HG02588 (cell line): Measurements from ENCODE around the gene TSPYL6.
A peak's percentile ranks its signal among the peaks of the same experiment; 100 is the strongest.
"Not testable (repeated sequence)": the region's sequence is repeated elsewhere in the genome, so short reads cannot be mapped to it uniquely, and the experiment has no call there.

Source experiments
- ATAC-seq: cut with Tn5 transposase; IDR thresholded peaks from one replicate; pipeline ENCODE4 v1.9.1; 2021; ENCODE audit warnings: mild to moderate bottlenecking, moderate library complexity; ENCODE audit not compliant: unreplicated experiment

Gene TSPYL6

DNA sequence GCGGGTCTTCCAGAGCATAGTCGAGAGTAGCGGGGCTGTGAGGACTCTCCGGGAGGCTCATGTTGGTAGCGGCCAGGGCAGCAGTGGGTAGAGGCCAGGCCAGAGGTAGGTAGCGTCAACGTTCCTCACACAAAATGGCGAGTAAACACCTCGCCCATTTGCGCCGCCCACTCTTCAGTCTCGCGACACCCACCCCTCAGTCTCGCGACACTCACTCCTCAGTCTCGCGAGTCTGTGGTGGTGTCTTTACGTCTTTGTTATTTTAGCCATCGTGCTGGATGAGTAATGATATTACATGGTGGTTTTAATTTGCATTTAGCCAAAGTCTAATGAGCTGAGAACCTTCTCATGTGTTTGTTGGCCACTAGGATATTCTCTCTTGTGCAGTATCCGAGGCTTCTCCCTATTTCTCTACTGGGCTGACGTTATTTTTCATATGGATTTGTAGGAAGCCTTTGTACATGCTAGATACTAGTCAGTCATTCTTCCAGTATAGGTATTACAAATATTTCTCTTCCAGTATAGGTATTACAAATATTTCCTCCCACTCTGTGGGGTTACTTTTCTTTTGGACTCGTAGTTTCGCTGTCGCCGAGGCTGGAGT is at the start of gene TSPYL6:
Gene TSPYL6 (minus strand): TSS at position 139 of the 604 bp plus-strand sequence. CDS start 78 bp downstream, at position 61.
- no peak for ATAC-seq

DNA sequence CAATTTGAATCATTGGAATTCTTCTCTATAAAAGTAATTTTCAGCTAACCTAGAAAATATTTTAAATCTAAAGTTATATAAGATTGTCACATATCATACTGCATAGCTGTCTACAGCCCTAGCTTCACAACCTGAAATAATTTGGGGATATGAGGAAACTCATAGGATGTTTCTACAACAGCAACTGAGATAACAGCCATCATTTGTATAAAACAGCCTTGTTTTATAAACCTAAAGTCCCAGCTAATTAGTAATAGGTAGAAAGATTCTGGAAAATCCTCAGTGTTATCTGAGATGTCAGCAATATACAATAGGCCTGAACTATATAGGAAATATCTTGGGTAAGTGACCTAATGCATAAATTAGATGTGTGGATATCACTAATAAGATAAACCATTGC is 47.6 kb upstream of the TSPYL6 start:
- no peak for ATAC-seq

DNA sequence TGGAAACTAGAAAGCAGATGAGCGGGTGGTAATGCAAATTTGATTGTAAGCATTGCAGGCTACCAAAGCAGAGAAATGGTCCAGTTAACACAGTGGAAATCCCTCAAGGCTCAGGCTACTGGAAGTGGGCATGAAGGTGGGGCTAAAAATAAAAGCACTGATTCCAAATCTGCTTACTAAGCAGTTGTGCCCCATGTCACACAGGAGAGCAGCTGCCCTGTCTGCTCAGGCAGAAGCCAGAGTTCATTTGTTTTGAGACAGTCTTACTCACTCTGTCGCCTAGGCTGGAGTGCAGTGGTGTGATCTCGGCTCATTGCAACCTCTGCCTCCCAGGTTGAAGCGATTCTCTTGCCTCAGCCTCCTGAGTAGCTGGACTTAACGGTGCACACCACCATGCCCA is 42.5 kb upstream of the TSPYL6 start:
- no peak for ATAC-seq

DNA sequence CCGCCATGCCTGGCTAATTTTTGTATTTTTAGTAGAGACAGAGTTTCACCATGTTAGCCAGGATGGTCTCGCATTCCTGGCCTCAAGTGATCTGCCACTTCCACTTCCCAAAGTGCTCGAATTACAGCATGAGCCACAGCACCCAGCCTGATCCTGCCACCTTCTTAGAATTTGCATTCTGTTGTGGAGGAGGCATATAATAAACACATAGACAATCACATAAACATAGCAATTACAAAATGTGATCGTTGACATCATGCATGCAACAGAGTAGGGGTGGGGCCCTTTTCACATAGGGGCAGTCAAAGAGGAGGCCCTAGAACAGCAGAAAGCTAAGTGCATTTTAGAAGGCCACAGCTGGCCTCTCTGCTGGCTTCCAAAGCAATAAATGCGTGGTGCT is 39.9 kb upstream of the TSPYL6 start:
- ATAC-seq, result no peak

DNA sequence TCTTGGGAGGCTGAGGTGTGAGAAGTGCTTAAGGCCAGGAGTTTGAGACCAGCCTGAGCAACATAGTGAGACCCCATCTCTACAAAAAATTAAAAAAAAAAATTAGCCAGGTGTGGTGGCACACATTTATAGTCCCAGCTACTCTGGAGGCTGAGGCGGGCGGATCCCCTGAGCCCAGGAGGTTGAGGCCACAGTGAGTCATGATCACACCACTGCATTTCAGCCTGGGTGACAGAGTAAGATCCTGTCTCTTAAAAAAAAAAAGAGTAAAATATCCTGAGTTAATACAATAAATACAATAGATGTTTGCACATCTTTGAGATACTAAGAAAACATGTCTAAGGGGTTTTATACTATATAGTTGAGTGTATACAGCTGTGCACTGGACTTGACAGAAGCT is 38.6 kb upstream of the TSPYL6 start:
- ATAC-seq, result not testable (repeated sequence)

DNA sequence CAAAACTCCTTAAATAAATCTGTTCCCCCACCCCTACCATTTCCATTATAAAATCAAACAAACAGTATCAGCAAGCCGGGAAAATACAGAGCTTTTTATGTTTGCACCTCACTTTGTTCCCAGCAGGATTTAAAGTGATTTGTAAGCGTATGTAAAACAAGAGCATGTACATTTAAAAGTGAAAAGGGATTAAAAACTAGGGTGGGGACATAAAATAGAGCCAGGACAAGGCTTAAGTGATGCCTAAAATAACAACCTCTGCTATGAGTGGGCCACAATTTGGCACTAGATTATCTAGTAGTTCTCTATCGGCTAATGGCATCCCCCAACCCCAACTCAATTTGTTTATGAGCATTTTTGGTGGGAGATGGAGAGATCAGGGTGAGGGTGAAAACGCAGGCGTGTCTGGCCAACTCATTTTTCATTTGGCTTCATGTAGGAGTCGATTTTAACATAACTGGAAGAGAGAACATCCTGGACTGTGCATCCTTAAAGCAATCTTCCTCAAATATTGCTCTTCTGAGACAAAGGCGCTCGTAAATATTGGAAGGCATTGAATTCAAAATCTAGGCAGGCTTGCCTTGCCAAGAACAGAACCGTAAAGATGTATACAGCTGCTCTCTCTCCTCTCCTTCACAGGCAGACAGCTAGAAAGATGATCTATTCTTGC is 34.5 kb upstream of the TSPYL6 start:
- no peak for ATAC-seq

DNA sequence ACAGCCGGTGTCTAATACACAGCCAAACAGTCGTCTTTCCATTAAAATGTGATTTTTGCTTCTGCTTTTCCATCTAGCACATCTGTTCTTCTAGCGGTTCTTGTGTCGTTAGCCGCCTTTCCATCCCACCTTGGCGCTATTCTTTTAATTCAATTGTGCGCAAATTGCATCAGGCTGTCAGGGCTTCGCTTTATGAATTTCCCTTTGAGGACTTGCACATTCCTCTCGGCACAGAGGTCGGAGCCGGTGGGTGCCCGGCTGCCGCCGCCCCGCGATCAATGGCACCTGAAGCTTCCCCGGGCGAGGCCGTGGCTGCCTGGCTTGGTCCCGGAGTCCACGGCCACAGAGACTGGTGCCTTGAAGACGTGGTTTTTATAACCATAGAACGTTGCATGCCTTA is 33.9 kb upstream of the TSPYL6 start:
- no peak for ATAC-seq

DNA sequence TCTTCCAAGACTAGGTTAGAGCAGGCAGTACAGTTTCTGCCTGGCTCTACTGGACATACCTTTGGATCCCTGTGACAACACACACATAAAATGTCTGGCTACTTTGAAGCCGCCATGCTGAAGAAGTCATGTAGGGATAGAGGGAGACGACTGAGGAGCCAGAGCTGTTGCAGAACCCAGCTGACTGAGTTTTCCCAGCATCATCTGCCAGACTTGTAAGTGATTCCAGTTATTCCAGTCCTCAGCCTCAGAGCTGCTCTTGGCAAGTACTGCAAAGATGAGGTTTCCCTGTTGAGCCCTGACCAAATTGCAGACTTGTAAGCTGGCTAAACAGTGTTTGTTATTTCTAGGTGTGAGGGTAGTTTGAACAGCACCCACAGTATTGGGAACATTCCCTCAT is 31.5 kb upstream of the TSPYL6 start:
- no peak for ATAC-seq

DNA sequence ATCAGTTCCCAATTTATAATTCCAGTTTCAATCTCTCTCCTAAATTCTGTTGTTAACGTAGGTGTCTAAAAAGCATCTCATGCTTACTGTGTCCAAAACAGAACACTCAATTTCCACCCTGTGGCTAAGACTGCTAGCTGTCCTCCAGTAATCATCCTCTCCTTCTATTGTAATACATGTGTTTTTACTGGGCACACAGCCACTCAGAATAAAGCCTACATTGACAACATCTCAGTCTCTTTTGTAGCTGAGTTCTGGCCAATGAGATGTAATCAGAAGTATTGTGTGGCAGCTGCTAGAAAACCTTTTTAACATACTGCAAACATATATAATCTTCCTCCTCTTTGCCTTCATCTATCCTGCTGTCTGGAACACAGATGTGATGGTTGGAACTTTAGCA is 29.4 kb upstream of the TSPYL6 start:
- no peak for ATAC-seq

DNA sequence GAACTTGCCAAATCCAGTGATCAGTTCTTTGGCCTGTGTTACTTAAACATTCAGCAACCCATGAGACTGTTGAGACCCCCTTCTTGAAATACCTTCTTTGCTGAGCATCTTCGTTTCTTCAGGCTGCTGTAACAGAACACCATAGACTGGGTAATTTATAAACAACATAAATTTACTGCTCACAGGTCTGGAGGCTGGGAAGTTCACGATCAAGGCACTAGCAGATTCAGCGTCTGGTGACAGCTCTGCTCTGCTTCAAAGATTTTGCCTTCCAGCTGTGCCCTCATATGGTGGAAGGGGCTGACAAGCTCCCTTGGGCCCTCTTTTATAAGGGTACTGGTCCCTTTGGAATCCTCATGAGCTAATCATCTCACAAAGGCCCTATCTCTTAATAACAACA is 28.8 kb upstream of the TSPYL6 start:
- no peak for ATAC-seq

DNA sequence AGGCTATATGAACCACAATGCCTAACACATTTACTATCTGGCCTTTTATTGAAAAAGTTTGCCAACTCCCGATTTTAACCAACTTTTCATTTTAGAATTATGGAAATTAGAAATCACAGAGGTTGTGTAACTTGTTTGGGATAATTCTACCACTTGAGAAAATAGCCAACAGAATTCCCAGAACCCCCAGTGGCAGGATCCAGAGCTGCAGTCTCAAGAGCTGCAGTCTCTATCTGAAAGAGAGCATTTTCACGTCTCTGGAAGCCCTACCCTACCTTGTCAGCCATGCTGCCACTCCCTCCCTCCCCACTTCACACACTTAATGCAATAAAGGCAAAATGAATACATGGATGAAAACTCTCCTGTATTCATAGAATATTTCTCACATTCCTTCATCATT is 23.4 kb upstream of the TSPYL6 start:
- no peak for ATAC-seq

DNA sequence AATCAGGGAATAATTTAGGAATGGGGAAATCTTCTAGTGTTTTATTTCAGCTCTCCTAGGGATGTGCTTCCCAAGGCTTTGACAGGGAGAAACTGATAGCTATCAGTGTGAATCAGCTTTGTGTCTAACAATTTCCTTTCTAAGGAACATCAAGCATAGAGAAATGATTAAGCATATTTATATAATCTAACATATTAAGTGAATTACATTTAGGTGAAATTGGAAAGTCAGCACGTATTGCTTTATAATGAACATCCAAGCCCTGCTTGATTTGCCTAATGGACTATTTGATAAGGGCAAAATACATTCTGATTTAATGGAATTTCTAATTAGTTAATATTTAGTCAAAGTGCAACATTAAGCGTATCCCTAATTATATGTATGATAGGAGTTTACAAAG is 19.5 kb upstream of the TSPYL6 start:
- no peak for ATAC-seq

DNA sequence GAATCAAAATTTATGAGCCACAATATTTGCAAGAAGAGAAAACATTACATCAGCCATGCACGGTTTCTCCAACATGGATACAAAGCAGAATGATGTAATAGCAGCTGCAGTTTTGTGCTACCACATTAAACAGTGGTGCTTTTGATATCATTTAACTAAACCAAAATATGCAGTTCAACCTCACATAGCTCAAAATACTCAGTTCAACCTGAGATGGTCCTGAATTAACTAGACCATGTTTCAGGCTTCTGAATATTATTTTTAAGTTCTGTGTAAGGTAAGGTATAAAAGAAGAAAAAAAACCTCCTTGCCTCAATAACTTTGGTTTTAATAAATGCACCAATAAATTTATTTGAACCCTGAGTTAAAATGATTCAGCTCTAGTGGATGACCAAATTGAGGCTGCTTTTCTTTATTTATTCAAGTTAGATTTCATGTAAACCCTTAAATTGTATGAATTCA is 18.8 kb upstream of the TSPYL6 start:
- no peak for ATAC-seq

DNA sequence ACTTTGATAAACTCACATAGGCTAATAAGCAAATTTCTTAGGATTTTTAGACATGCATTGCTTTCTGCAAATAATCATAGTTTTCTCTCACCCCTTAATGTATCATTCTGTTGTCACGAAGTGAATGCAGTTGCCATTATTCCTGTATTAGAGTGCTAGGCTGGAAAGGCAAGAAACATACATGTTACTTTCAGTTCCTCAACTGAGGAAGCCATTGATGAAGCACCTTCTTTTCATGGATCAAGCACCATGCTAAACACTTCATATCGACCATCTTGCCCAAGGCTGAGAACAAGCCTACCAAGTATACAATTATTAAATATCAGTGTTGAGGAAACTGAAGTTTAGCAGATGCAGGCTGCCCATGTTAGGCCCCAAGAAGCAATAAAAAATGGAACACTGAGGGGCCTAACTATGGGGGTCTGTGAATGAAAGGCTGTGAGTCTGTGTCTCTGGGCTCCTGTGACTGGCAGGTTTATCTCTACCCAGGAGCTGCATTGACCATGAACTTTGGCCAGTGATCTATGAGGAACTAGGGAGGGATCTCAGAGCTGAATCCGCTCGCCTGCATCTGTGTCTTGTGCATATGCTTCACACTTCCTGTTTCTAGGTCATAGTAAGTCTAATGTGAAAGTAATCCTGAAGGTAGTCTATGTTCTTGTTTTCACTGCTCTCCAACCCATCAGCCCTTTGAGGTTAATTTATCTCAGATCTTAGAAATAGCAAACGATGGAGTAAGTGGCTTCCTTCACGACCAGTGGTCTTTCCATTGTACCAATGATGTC is 16.0 kb upstream of the TSPYL6 start:
- peak; percentile 93 for ATAC-seq

DNA sequence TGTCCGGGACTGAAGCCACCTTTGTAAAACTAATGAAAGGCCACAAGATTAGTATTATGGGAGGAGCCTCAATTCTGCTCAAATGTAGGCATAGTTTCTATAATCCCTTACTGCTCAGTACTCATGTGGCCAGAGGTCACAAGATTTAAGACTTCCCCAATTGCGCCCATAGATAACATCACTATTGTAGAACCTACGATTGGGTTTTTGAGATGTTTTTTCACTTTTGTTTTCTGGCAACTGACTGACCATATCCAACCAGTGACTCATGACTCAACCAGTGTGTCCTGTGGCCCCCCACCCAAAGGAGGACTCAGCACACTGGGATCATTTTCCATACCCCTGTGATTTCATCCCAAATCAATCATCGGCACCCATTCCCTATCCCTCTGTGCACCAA is 15.2 kb upstream of the TSPYL6 start:
- no peak for ATAC-seq

DNA sequence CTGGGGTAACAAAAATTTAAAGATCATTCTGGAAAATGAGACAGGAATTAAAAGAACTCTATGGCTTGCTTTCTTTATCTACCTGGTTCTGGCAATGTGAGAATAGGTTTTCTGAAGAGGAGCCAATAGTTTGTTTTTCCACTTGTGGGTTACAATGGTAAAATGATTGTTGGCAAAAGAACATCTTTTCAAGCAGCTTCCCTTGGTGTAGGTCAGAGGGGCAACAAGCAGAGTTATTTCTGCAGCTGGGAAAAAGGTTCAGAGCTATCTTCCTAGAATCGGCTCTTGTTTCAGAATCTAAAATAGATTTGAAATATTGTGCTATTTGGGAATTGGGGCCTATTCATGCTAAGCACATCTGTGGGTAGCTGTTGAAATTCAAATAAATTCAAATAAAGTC is 11.5 kb upstream of the TSPYL6 start:
- ATAC-seq, result no peak

DNA sequence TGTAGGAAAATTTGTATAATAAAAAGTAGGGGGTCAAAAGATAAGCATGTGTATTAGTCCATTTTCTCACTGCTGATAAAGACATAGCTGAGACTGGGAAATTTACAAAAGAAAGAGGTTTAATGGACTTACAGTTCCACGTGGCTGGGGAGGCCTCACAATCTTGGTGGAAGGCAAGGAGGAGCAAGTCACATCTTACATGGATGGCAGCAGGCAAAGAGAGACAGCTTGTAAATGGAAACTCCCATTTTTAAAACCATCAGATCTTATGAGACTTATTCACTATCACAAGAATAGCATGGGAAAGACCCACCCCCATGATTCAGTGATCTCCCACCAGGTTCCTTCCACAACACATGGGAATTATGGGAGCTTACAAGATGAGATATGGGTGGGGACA is 9.1 kb upstream of the TSPYL6 start:
- not testable (repeated sequence) for ATAC-seq

DNA sequence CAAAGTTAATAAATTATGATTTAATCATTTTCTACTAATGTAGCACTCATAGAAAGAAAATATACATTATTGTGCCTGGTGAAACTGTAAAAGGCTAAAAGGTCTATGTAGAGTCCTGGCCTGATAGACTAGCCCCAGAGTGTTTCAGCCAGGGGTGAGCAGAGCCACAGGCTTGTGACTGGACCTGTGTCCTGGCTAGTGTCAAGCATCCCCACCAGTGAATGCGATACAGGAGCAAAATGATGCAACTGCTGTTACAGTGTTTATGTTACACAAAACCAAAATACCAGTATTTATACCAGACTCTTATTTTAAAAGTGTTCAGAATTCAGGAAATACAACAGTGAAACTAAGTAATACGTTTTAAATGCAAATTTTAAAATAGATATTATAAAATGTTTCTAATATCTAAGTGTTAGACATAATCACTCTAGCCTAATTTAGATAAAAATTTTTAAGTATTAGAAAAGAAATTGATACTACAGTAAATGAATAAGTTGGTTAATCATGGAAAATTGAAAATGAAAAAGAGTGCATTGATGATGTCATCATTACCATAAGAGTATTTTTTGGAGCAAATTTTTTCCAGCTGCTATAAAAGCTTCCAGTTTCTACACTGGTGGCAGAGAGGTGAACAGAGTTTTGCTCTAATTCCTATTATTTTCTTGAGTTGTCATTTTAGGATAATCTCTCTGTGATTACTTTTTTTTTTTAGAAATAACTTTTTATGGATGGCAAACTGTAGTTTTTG is 6.2 kb upstream of the TSPYL6 start:
- ATAC-seq, result no peak

DNA sequence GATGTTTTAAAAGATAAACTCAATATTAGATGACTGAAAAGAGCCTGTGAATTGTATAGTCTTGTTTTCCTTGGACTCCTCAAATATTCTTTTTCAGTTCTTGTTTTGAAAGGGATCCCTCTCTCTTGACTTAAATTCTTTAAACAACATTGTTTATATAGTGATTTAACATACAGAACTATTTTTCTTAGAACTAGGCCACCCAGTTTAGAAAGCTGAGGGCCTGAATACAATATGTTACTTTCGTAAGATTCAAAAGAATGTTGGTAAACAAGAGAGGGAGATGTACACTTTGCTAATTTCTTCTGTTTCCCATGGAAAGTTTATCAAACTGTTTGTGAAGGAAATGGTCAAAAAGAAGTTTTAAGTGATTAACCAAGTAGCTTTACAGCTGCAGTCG is 5.5 kb upstream of the TSPYL6 start:
- ATAC-seq, result no peak

DNA sequence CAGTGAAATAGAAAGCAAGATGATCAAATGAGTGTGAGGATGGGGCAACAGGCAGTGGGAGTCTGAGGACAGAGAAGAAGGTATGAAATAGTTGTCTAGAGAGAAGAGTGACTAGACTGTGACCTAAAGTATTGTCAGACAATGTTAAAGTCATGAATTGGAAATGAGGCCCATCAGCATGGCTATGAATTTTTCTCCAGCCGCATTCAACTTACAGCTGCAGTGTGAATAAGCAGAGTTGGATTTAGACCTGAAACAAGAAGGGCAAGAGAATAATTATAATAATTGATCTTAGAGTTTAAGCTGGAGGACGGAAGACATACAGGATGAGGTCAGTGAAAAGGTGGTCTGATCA is 4.2 kb upstream of the TSPYL6 start:
- ATAC-seq, result no peak

DNA sequence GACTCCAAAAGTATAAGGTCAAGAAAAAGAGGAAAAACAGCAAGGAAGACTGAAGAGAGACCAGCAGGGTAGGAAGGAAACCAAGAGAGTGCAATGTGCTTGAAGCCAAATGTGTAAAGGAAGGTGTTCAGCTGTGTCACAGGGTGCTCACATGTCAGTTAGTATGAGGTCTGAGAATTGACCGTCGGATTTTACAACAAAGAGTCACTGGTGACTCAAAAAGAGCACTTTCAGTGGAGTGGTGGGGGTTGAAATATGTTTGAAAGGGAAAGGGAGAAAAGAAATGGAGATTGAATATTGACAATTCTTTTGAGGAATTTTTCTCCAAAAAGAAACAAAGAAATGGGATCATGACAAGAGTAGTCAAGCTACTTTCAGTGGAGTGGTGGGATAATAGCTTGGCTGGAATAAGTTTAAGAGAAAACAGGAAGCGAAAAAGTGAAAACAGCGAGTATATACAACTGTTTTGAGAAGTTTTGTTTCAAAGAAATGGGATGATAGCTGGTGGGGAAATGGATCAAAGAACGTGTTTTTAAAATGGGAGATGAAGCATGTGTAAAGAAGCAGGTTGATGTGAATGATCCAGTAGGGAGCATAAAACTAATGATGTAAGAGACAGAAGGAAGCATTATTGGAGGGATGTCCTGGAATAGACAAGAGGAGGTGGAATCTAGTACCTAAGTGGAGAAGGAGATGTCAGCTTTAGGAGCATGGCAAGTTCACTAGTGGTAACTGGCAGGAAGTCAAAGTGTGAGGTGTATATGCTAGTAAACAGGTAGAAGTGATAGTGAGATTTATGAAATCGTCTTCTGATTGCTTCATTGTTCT is 3.6 kb upstream of the TSPYL6 start:
- peak; percentile 66 for ATAC-seq
